Stomach (tissue), 9 donors: ENCODE results near the gene DBNL. TPM values are rescaled to one million over a fixed set of nuclear protein-coding genes. Genes with fewer than 3 reads are reported as not detected.

ENCODE experiments used
- DNase-seq, 2 donors: peaks; one replicate each; pipeline versions ENCODE4 v3.0.0 to v3.0.0-alpha.2; 2013 to 2019
- H3K27ac ChIP-seq, 5 donors: fragments of 200-600 bp in 4 of 5; sonication (generic) in 4 of 5; one replicate each; pipeline ENCODE4 v1.5.1; 2013 to 2019; ENCODE audit warnings: mild to moderate bottlenecking in 1 of 5, moderate library complexity in 1 of 5
- H3K27me3 ChIP-seq, 3 donors: fragments of 200-600 bp; sonication (generic); one replicate each; pipeline ENCODE4 v1.5.1; 2017 to 2019; ENCODE audit warnings: mixed run types in 1 of 3
- H3K36me3 ChIP-seq, 4 donors: fragments of 200-600 bp; sonication (generic); 1 replicate in 3 of 4; 2 replicates in 1 of 4; pipeline ENCODE4 v1.5.1; 2016 to 2019
- H3K4me1 ChIP-seq, 4 donors: fragments of 200-600 bp; sonication (generic); one replicate each; pipeline ENCODE4 v1.5.1; 2016 to 2019
- H3K4me3 ChIP-seq, 4 donors: fragments of 200-600 bp; sonication (generic) in 3 of 4; one replicate each; pipeline ENCODE4 v1.5.1; 2016 to 2019; ENCODE audit warnings: mild to moderate bottlenecking in 1 of 4
- H3K9me3 ChIP-seq, 4 donors: fragments of 200-600 bp; sonication (generic); one replicate each; pipeline ENCODE4 v1.5.1; 2016 to 2019
- CTCF ChIP-seq, 7 experiments: fragments of 450-650 bp in 4 of 7; fragments of 200-600 bp in 3 of 7; sonication (generic) in 3 of 7; IDR thresholded peaks; one replicate each; pipeline ENCODE4 v1.5.1; 2016 to 2019; ENCODE audit warnings: antibody characterized with exemption in 7 of 7, control low read depth in 2 of 7, mild to moderate bottlenecking in 1 of 7
- EP300 ChIP-seq: sonication (generic); formaldehyde crosslinking; IDR thresholded peaks from one replicate; pipeline ENCODE4 v1.6.1; 2017; ENCODE audit warnings: antibody characterized with exemption
- POLR2A ChIP-seq, 4 donors: fragments of 450-650 bp; IDR thresholded peaks; one replicate each; pipeline ENCODE4 v1.6.1; 2016; ENCODE audit warnings: antibody characterized with exemption in 4 of 4, control low read depth in 2 of 4, mild to moderate bottlenecking in 1 of 4, moderate library complexity in 1 of 4
- POLR2AphosphoS5 ChIP-seq, 3 donors: sonication (generic); formaldehyde crosslinking; IDR thresholded peaks; one replicate each; pipeline ENCODE4 v1.6.1; 2016; ENCODE audit warnings: antibody characterized with exemption in 3 of 3
- WGBS, 5 donors: extraction: QIAGEN DNeasy Blood & Tissue Kit in 3 of 5; methylation state at CpG; one replicate each; pipeline versions ENCODE4 v1.1.5 to v1.1.7; 2013 to 2018; 5-methylcytosine and 5-hydroxymethylcytosine counted together
- intact Hi-C: fragments of 100-400 bp; cut with DNase I; formaldehyde crosslinking; loops from one replicate; pipeline ENCODE4 v1.15.1; 2023; ENCODE audit warnings: low total_unique reads
- polyA plus RNA-seq, 3 donors: library from polyadenylated mRNA; stranded (reverse); fragments of 200-250 nt; gene quantifications; one replicate each; pipeline ENCODE4 v1.2.3, GENCODE V29; 2013
- total RNA-seq, 5 donors: library from RNA; depleted of rRNA; stranded (reverse); fragments of >200 nt; gene quantifications; one replicate each; pipeline versions ENCODE4 v1.1.0 to v1.2.3, GENCODE V29; 2014 to 2016
- donor health status: healthy with polysubstance abuse.
- donor health status: Bipolar disorder and iron deficiency.
- donor health status: healthy.

The DBNL gene
- total and polyA plus RNA-seq, 8 donors = 27.4 to 154 (median 78.0) TPM

GRCh38 chr7:44056681-44057080 lies 12.2 kb downstream of the DBNL start:
- Histone ChIP-seq H3K9me3 (no peaks in the 10 kb centered on the region), H3K4me3 (no peak overlapping the region), H3K27me3 (no peaks in the 10 kb centered on the region), H3K36me3 (peaks cover 67 to 100% (median 99%) of the 10 kb centered on the region in 4 donors), H3K27ac (no peak overlapping the region), H3K4me1 (no peaks in the 10 kb centered on the region)
- 94 to 100% (median 95%) methylated on average over 3 to 7 of the region's 7 CpGs for WGBS, 5 donors
- no peak for TF ChIP-seq CTCF (IDR thresholded peaks at IDR 0.05)
- intact Hi-C loops = no loop called here
- no peak for DNase-seq

- DNase-seq = no peak
- H3K36me3 ChIP-seq = peaks cover 65 to 100% (median 99%) of the 10 kb centered on the region in 4 donors
- H3K4me3 ChIP-seq = no peak overlapping the region
These were observed 12.8 kb downstream of the DBNL start for GRCh38 chr7:44057181-44057848.

GRCh38 chr7:44057849-44058758 lies 13.6 kb downstream of the DBNL start:
- peaks cover 57 to 98% (median 95%) of the 10 kb centered on the region in 4 donors for H3K36me3 ChIP-seq
- WGBS, 5 donors = 86 to 94% (median 90%) methylated on average over 24 to 30 of the region's 30 CpGs
- TF ChIP-seq POLR2A (IDR thresholded peaks at IDR 0.05) = no peak
- no peak for TF ChIP-seq POLR2AphosphoS5 (IDR thresholded peaks at IDR 0.05)
- TF ChIP-seq CTCF (IDR thresholded peaks at IDR 0.05) = no peak
- TF ChIP-seq EP300 = no peak
- no peak for DNase-seq
- H3K27ac ChIP-seq = no peak overlapping the region
- no peaks in the 10 kb centered on the region for H3K4me1 ChIP-seq
- no peaks in the 10 kb centered on the region for H3K9me3 ChIP-seq
- no peaks in the 10 kb centered on the region for H3K27me3 ChIP-seq
- intact Hi-C loops = no loop called here
- H3K4me3 ChIP-seq = no peak overlapping the region

More at GRCh38 chr7:44057181-44057848, 12.8 kb downstream of the DBNL start:
- intact Hi-C loops = no loop called here
- no peaks in the 10 kb centered on the region for H3K27me3 ChIP-seq
- no peaks in the 10 kb centered on the region for H3K4me1 ChIP-seq
- H3K9me3 ChIP-seq = no peaks in the 10 kb centered on the region
- 92 to 96% (median 94%) methylated on average over 3 to 11 of the region's 11 CpGs for whole genome bisulfite sequencing, 5 donors
- TF ChIP-seq POLR2A (IDR thresholded peaks at IDR 0.05) (no peak), CTCF (IDR thresholded peaks at IDR 0.05) (no peak), POLR2AphosphoS5 (IDR thresholded peaks at IDR 0.05) (no peak), EP300 (no peak)
- H3K27ac ChIP-seq = no peak overlapping the region

GRCh38 chr7:44058759-44059218 lies 14.3 kb downstream of the DBNL start:
- H3K36me3 ChIP-seq = peaks cover 55 to 91% (median 89%) of the 10 kb centered on the region in 4 donors
- no peaks in the 10 kb centered on the region for H3K9me3 ChIP-seq
- no peak for DNase-seq
- intact Hi-C loops = no loop called here
- peaks cover 3 to 4% (median 3%) of the 10 kb centered on the region in 4 donors for H3K4me1 ChIP-seq
- H3K4me3 ChIP-seq = no peak overlapping the region
- H3K27me3 ChIP-seq = no peaks in the 10 kb centered on the region
- H3K27ac ChIP-seq = no peak overlapping the region
- 87 to 94% (median 92%) methylated on average over 7 of the region's 7 CpGs for WGBS, 5 donors
- TF ChIP-seq CTCF (IDR thresholded peaks at IDR 0.05) = no peak
- TF ChIP-seq POLR2AphosphoS5 (IDR thresholded peaks at IDR 0.05) = no peak
- TF ChIP-seq POLR2A (IDR thresholded peaks at IDR 0.05) = no peak
- no peak for TF ChIP-seq EP300
